Neuronal stem cell (in vitro differentiated cells): ENCODE data around the gene ALDH7A1.
"Not testable (repeated sequence)": the region's sequence is repeated elsewhere in the genome, so short reads cannot be mapped to it uniquely, and the experiment has no call there.

ENCODE experiments used
- DNase-seq: peaks from one replicate; pipeline ENCODE4 v3.0.0-alpha.2; 2013; ENCODE audit warnings: low spot score
- H2AFZ ChIP-seq: one replicate; pipeline ENCODE4 v1.6.1; 2013; ENCODE audit warnings: mild to moderate bottlenecking, low read length, inconsistent platforms
- H2AK5ac ChIP-seq: 2 replicates; pipeline ENCODE4 v1.6.1; 2013; ENCODE audit warnings: low read depth, mild to moderate bottlenecking, inconsistent platforms, low read length, moderate library complexity, mixed read lengths
- H2BK120ac ChIP-seq: 2 replicates; pipeline ENCODE4 v1.6.1; 2013; ENCODE audit warnings: low read depth, mild to moderate bottlenecking, inconsistent platforms, low read length, moderate library complexity, mixed read lengths
- H2BK12ac ChIP-seq: one replicate; pipeline ENCODE4 v1.6.1; 2013; ENCODE audit warnings: low read length, inconsistent platforms
- H2BK15ac ChIP-seq: 2 replicates; pipeline ENCODE4 v1.6.1; 2013; ENCODE audit warnings: mild to moderate bottlenecking, low read length, inconsistent platforms, mixed read lengths
- H2BK5ac ChIP-seq: one replicate; pipeline ENCODE4 v1.6.1; 2013; ENCODE audit warnings: inconsistent platforms, mild to moderate bottlenecking, low read length, moderate library complexity
- H3K14ac ChIP-seq: one replicate; pipeline ENCODE4 v1.6.1; 2013; ENCODE audit warnings: low read length, inconsistent platforms
- H3K18ac ChIP-seq: 2 replicates; pipeline ENCODE4 v1.6.1; 2013; ENCODE audit warnings: low read length, inconsistent platforms
- H3K23ac ChIP-seq: 2 replicates; pipeline ENCODE4 v1.6.1; 2013; ENCODE audit warnings: low read depth, mild to moderate bottlenecking, mixed read lengths, low read length, inconsistent platforms; ENCODE audit not compliant: poor library complexity
- H3K27ac ChIP-seq: replicated peaks from 3 replicates; pipeline ENCODE4 v1.5.1; 2013; ENCODE audit warnings: low read length, inconsistent platforms
- H3K27me3 ChIP-seq, 3 experiments: 2 replicates each; pipeline ENCODE4 v1.6.1; 2013; ENCODE audit warnings: low read length in 3 of 3, mild to moderate bottlenecking in 2 of 3, inconsistent platforms in 1 of 3, low read depth in 1 of 3, mixed read lengths in 1 of 3, moderate library complexity in 1 of 3; ENCODE audit not compliant: control insufficient read depth in 3 of 3, insufficient read depth in 3 of 3
- H3K36me3 ChIP-seq, 2 donors: replicated peaks in 1 of 2; 2 replicates each; pipeline ENCODE4 v1.6.1; 2013; ENCODE audit warnings: low read length in 2 of 2; ENCODE audit not compliant: control insufficient read depth in 2 of 2, insufficient read depth in 2 of 2
- H3K4ac ChIP-seq: 2 replicates; pipeline ENCODE4 v1.6.1; 2013; ENCODE audit warnings: inconsistent platforms, mild to moderate bottlenecking, low read length, moderate library complexity
- H3K4me1 ChIP-seq, 2 donors: 1 replicate in 1 of 2; 2 replicates in 1 of 2; pipeline ENCODE4 v1.6.1; 2013; ENCODE audit warnings: low read length in 2 of 2, low read depth in 1 of 2; ENCODE audit not compliant: control insufficient read depth in 2 of 2, insufficient read depth in 1 of 2
- H3K4me2 ChIP-seq: one replicate; pipeline ENCODE4 v1.6.1; 2013; ENCODE audit warnings: mild to moderate bottlenecking, low read length, inconsistent platforms; ENCODE audit not compliant: insufficient read depth, poor library complexity, severe bottlenecking
- H3K4me3 ChIP-seq, 2 donors: 2 replicates each; pipeline ENCODE4 v1.5.1; 2013; ENCODE audit warnings: low read length in 2 of 2, mild to moderate bottlenecking in 2 of 2, inconsistent platforms in 1 of 2, moderate library complexity in 1 of 2
- H3K79me1 ChIP-seq: one replicate; pipeline ENCODE4 v1.6.1; 2013; ENCODE audit warnings: low read depth, mild to moderate bottlenecking, inconsistent platforms, low read length, moderate library complexity
- H3K9ac ChIP-seq: one replicate; pipeline ENCODE4 v1.6.1; 2013; ENCODE audit warnings: mild to moderate bottlenecking, low read depth, low read length, inconsistent platforms; ENCODE audit not compliant: poor library complexity
- H3K9me3 ChIP-seq, 2 donors: replicated peaks in 1 of 2; 2 replicates each; pipeline versions ENCODE3 to v1.6.1; 2013; ENCODE audit warnings: low read length in 2 of 2, mild to moderate bottlenecking in 2 of 2, inconsistent platforms in 1 of 2, low read depth in 1 of 2, mixed read lengths in 1 of 2, moderate library complexity in 1 of 2; ENCODE audit not compliant: control insufficient read depth in 2 of 2, insufficient read depth in 1 of 2
- H4K8ac ChIP-seq: one replicate; pipeline ENCODE4 v1.6.1; 2013; ENCODE audit warnings: low read depth, mild to moderate bottlenecking, inconsistent platforms, low read length, moderate library complexity
- H4K91ac ChIP-seq: one replicate; pipeline ENCODE4 v1.6.1; 2013; ENCODE audit warnings: low read length, low read depth, mild to moderate bottlenecking, inconsistent platforms; ENCODE audit not compliant: poor library complexity
- WGBS, 2 donors: extraction: QIAGEN DNeasy Blood & Tissue Kit; methylation state at CpG; one replicate each; pipeline ENCODE4 v1.1.7; 2013; ENCODE audit warnings: missing lambda C conversion rate in 2 of 2, mixed read lengths in 1 of 2; ENCODE audit not compliant: insufficient read length in 2 of 2, insufficient replicate concordance in 1 of 2; ENCODE audit errors: extremely low coverage in 2 of 2; 5-methylcytosine and 5-hydroxymethylcytosine counted together

The ALDH7A1 gene

GRCh38 chr5:126603402-126603991, 8.5 kb upstream of the ALDH7A1 start:
- Histone ChIP-seq H3K4me1 (peaks cover 5 to 7% of the 10 kb centered on the region in 2 donors), H2BK5ac (no peak overlapping the region), H3K9me3 (no peaks in the 10 kb centered on the region), H3K36me3 (peaks cover 12 to 58% of the 10 kb centered on the region in 2 donors), H3K23ac (no peak overlapping the region), H3K27ac (no peak overlapping the region), H2BK120ac (no peak overlapping the region), H2AK5ac (no peak overlapping the region), H3K9ac (no peak overlapping the region), H3K4ac (no peak overlapping the region), H2BK12ac (no peak overlapping the region), H4K91ac (no peak overlapping the region), H3K18ac (no peak overlapping the region), H3K79me1 (peaks cover 9% of the 10 kb centered on the region), H3K4me3 (no peak overlapping the region), H3K27me3 (no peaks in the 10 kb centered on the region), H3K4me2 (no peak overlapping the region), H2BK15ac (no peak overlapping the region), H4K8ac (no peak overlapping the region), H3K14ac (no peak overlapping the region), H2AFZ (no peak overlapping the region)
- no peak for DNase-seq
- no CpG with 5 or more reads among the region's 6 CpGs for WGBS, 2 donors

DNA sequence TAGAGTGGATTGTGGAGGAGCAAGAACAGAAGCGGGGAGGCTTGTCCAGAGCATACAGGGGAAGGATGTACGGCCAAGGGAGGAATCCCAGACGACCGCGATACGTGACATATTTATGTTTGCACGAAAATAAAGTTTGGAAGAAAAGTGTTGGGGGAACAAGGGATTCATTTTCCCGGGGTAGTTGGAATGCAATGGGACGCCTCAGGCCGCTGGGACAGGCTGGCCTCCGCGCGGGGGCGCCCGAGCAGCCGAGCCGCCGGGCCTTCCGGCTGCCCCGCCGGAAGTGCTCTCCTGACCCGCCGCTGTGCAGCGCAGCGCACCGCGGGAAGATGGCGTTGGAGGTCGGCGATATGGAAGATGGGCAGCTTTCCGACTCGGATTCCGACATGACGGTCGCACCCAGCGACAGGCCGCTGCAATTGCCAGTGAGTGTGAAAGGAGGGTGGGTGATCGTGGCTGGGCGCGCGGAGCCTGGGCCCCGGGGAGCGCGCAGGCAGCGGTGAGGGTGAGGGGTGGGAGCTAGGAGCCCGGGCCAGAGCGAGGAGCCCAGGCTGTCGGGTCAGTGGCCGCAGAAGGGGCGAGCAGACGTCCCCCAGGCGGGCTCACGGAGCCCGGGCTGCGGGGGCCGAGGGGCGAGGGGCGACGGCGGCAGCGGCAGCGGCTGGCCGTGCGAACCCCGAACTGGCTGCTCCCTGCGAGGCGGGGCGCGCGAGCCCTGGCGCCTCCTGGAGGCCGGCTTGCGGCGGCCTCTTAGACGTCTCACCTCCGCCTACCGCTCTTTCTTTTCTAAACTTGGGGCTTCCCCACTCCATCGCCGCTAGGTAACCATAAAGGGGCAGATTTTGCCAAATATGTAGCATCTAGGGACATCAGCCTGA, 5.9 kb upstream of the ALDH7A1 start, which contains the start of gene PHAX:
PHAX (plus strand) TSS at position 317 of the 881 bp plus-strand sequence; CDS start at position 333, 16 bp downstream.
- no peaks in the 10 kb centered on the region for H3K27me3 ChIP-seq
- H3K23ac ChIP-seq, result peak within 1 kb of the TSS; percentile 97
- H2BK15ac ChIP-seq, result peak within 1 kb of the TSS; percentile 89
- peak within 1 kb of the TSS; percentile 92 for H4K8ac ChIP-seq
- peak within 1 kb of the TSS; percentile 90 for H2AK5ac ChIP-seq
- no peaks in the 10 kb centered on the region for H3K9me3 ChIP-seq
- H4K91ac ChIP-seq, result peak within 1 kb of the TSS; percentile 97
- peak within 1 kb of the TSS; percentile 95 for H3K4me2 ChIP-seq
- peak; percentile 65 for DNase-seq
- peak within 1 kb of the TSS; percentile 82 to 98 for H3K4me3 ChIP-seq
- H3K4me1 ChIP-seq, result peaks cover 5 to 7% of the 10 kb centered on the region in 2 donors
- H2BK12ac ChIP-seq, result peak within 1 kb of the TSS; percentile 84
- H2BK120ac ChIP-seq, result no peak within 1 kb of the TSS
- peaks cover 9% of the 10 kb centered on the region for H3K79me1 ChIP-seq
- WGBS, 2 donors, result no CpG with 5 or more reads among the region's 79 CpGs
- H3K36me3 ChIP-seq, result peaks cover 12 to 34% of the 10 kb centered on the region in 2 donors
- H3K14ac ChIP-seq, result peak within 1 kb of the TSS; percentile 100
- H3K4ac ChIP-seq, result peak within 1 kb of the TSS; percentile 95
- H2AFZ ChIP-seq, result peak within 1 kb of the TSS; percentile 97
- H3K27ac ChIP-seq, result peak within 1 kb of the TSS; percentile 72
- peak within 1 kb of the TSS; percentile 100 for H3K9ac ChIP-seq
- peak within 1 kb of the TSS; percentile 95 for H2BK5ac ChIP-seq
- H3K18ac ChIP-seq, result peak within 1 kb of the TSS; percentile 100

DNA sequence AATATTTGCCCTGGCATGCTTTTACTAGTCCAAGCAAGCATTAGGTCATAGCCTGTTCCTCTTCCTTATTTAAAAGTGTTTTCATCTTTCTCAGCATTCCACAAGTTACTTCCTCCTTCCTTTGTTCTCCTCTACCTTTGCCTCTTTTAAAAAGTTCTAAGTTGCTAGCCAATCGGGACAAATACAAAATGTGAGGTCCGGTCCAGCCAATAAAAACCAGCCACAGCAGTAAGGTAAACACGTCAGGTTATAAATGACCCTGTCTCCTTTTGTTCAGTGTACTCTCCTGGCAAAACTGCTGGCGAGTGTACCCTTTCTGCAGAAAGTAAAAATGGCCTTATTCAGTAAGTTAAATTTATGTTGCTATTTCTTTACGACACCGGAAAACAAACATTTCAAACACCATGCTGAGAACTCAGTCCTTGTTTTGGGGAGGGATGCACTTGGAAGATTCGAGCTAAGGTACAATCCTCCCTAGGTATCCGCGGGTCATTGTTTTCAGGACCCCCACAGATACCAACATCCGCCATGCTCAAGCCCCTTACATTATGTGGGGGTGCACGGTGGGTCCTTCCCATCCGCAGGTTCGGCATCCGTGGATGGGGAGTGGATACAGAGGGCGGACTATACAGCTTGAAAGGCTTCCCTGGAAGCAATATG, 5.1 kb upstream of the ALDH7A1 start:
- H3K9me3 ChIP-seq, H4K91ac ChIP-seq, H2BK12ac ChIP-seq, H3K27ac ChIP-seq, H2AK5ac ChIP-seq, H3K79me1 ChIP-seq, H2BK5ac ChIP-seq, DNase-seq, H2BK120ac ChIP-seq, H3K23ac ChIP-seq, H3K14ac ChIP-seq, H3K27me3 ChIP-seq, H3K9ac ChIP-seq, H4K8ac ChIP-seq, H3K4me1 ChIP-seq, H3K4ac ChIP-seq: not testable (repeated sequence)
- H2AFZ ChIP-seq, result peak overlapping the region; percentile 97
- peak overlapping the region; percentile 81 for H3K18ac ChIP-seq
- H3K36me3 ChIP-seq, result peaks cover 10 to 26% of the 10 kb centered on the region in 2 donors
- peak overlapping the region; percentile 26 for H3K4me2 ChIP-seq
- peak overlapping the region; percentile 83 for H2BK15ac ChIP-seq
- H3K4me3 ChIP-seq, result peak overlapping the region in 1 of 2 donors; percentile 82
- WGBS, 2 donors, result no CpG with 5 or more reads among the region's 15 CpGs
